HEK293 (cell line): ENCODE measurements around the gene ITGB1BP1.

Experiments
- CTCF ChIA-PET: fragments of 350-600 bp; formaldehyde crosslinking; extraction: SDS; loops from one replicate; lab custom pipeline; 2021; ENCODE audit warnings: antibody characterized with exemption; lab: Yijun Ruan, JAX
- POLR2A ChIA-PET: fragments of 300-600 bp; formaldehyde crosslinking; extraction: SDS; loops from one replicate; lab custom pipeline; 2020; ENCODE audit warnings: antibody characterized with exemption, inconsistent platforms; lab: Yijun Ruan, JAX
- H3K27ac ChIP-seq: fragments of 200-500 bp; sonication (Bioruptor generic); 2 replicates; pipeline ENCODE4 v1.5.1; 2014; ENCODE audit warnings: low read depth, low read length, control low read depth, inconsistent platforms; ENCODE audit errors: extremely low read depth
- H3K36me3 ChIP-seq, 2 experiments: fragments of 200-500 bp in 1 of 2; sonication (Bioruptor generic) in 1 of 2; 1 replicate in 1 of 2; 2 replicates in 1 of 2; pipeline ENCODE4 v1.5.1; 2014 to 2017; ENCODE audit warnings: inconsistent platforms in 2 of 2, low read length in 2 of 2; ENCODE audit not compliant: control insufficient read depth in 2 of 2, insufficient read depth in 1 of 2
- H3K4me1 ChIP-seq: fragments of 200-500 bp; sonication (Bioruptor generic); 2 replicates; pipeline ENCODE4 v1.5.1; 2014; ENCODE audit warnings: mild to moderate bottlenecking, low read length, inconsistent platforms; ENCODE audit not compliant: control insufficient read depth, insufficient read depth
- H3K4me3 ChIP-seq: 2 replicates; pipeline ENCODE4 v1.5.1; 2011; ENCODE audit warnings: low read depth, mild to moderate bottlenecking, control low read depth, low read length, moderate library complexity
- H3K9me3 ChIP-seq: fragments of 200-500 bp; sonication (Bioruptor generic); 2 replicates; pipeline ENCODE4 v1.5.1; 2014; ENCODE audit warnings: low read depth, low read length, inconsistent platforms; ENCODE audit not compliant: control insufficient read depth, insufficient read depth
- AEBP2 ChIP-seq: fragments of 450-650 bp; formaldehyde crosslinking; IDR thresholded peaks from 2 replicates; pipeline ENCODE4 v1.5.1; 2016; ENCODE audit warnings: missing biosample characterization, missing genetic modification characterization, borderline replicate concordance
- CTCF ChIP-seq: fragments of 450-650 bp; formaldehyde crosslinking; IDR thresholded peaks from 2 replicates; pipeline ENCODE4 v1.5.1; 2016; ENCODE audit warnings: missing biosample characterization, missing genetic modification characterization
- GFI1B ChIP-seq: fragments of 450-650 bp; formaldehyde crosslinking; IDR thresholded peaks from 2 replicates; pipeline ENCODE4 v1.5.1; 2016; ENCODE audit warnings: missing biosample characterization, missing genetic modification characterization
- GLI4 ChIP-seq: fragments of 450-650 bp; formaldehyde crosslinking; IDR thresholded peaks from 2 replicates; pipeline ENCODE4 v1.5.1; 2016; ENCODE audit warnings: missing biosample characterization, missing genetic modification characterization
- HOXD13 ChIP-seq: sonication (generic); formaldehyde crosslinking; IDR thresholded peaks from 2 replicates; pipeline ENCODE4 v1.8.0; 2022; ENCODE audit warnings: missing genetic modification reagents, borderline replicate concordance
- MEIS1 ChIP-seq: sonication (generic); formaldehyde crosslinking; IDR thresholded peaks from 2 replicates; pipeline ENCODE4 v1.8.1; 2022; ENCODE audit warnings: missing genetic modification reagents, mild to moderate bottlenecking, borderline replicate concordance
- YY2 ChIP-seq: fragments of 450-650 bp; formaldehyde crosslinking; IDR thresholded peaks from 2 replicates; pipeline ENCODE4 v1.5.1; 2016; ENCODE audit warnings: missing biosample characterization, missing genetic modification characterization
- ZFP37 ChIP-seq: fragments of 450-650 bp; formaldehyde crosslinking; IDR thresholded peaks from 2 replicates; pipeline ENCODE4 v1.5.1; 2016; ENCODE audit warnings: missing biosample characterization, missing genetic modification characterization
- ZIC2 ChIP-seq: fragments of 450-650 bp; formaldehyde crosslinking; IDR thresholded peaks from 2 replicates; pipeline ENCODE4 v1.5.1; 2016; ENCODE audit warnings: missing biosample characterization, missing genetic modification characterization
- ZNF10 ChIP-seq: fragments of 450-650 bp; formaldehyde crosslinking; IDR thresholded peaks from 2 replicates; pipeline ENCODE4 v1.5.1; 2017; ENCODE audit warnings: missing biosample characterization, missing genetic modification characterization
- ZNF114 ChIP-seq: fragments of 450-650 bp; formaldehyde crosslinking; IDR thresholded peaks from 2 replicates; pipeline ENCODE4 v1.5.0; 2017; ENCODE audit warnings: missing biosample characterization, missing genetic modification characterization
- ZNF140 ChIP-seq: fragments of 450-650 bp; formaldehyde crosslinking; IDR thresholded peaks from 2 replicates; pipeline ENCODE4 v1.5.1; 2016; ENCODE audit warnings: missing biosample characterization, missing genetic modification characterization
- ZNF174 ChIP-seq: fragments of 450-650 bp; formaldehyde crosslinking; IDR thresholded peaks from 2 replicates; pipeline ENCODE4 v1.5.0; 2017; ENCODE audit warnings: missing biosample characterization, mild to moderate bottlenecking, missing genetic modification characterization
- ZNF19 ChIP-seq: fragments of 450-650 bp; formaldehyde crosslinking; IDR thresholded peaks from 2 replicates; pipeline ENCODE4; 2016; ENCODE audit warnings: missing biosample characterization, missing genetic modification characterization, low read depth
- ZNF266 ChIP-seq: fragments of 450-650 bp; formaldehyde crosslinking; IDR thresholded peaks from 2 replicates; pipeline ENCODE4 v1.5.1; 2016; ENCODE audit warnings: missing biosample characterization, missing genetic modification characterization, low read depth
- ZNF341 ChIP-seq: fragments of 450-650 bp; formaldehyde crosslinking; IDR thresholded peaks from 2 replicates; pipeline ENCODE4; 2016; ENCODE audit warnings: low read depth, missing biosample characterization, missing genetic modification characterization
- ZNF37A ChIP-seq: fragments of 450-650 bp; IDR thresholded peaks from 2 replicates; pipeline ENCODE4 v1.5.1; 2018; ENCODE audit warnings: missing biosample characterization, missing genetic modification characterization
- ZNF398 ChIP-seq: fragments of 450-650 bp; formaldehyde crosslinking; IDR thresholded peaks from 2 replicates; pipeline ENCODE4 v1.5.1; 2017; ENCODE audit warnings: missing biosample characterization, missing genetic modification characterization
- ZNF416 ChIP-seq: fragments of 450-650 bp; formaldehyde crosslinking; IDR thresholded peaks from 2 replicates; pipeline ENCODE4 v1.5.1; 2016; ENCODE audit warnings: missing biosample characterization, missing genetic modification characterization
- ZNF529 ChIP-seq: fragments of 450-650 bp; formaldehyde crosslinking; IDR thresholded peaks from 2 replicates; pipeline ENCODE4 v1.5.1; 2017; ENCODE audit warnings: missing genetic modification characterization, missing biosample characterization; ENCODE audit not compliant: insufficient replicate concordance
- ZNF623 ChIP-seq: fragments of 450-650 bp; formaldehyde crosslinking; IDR thresholded peaks from 2 replicates; pipeline ENCODE4 v1.5.1; 2016; ENCODE audit warnings: missing biosample characterization, missing genetic modification characterization
- ZNF692 ChIP-seq: fragments of 450-650 bp; formaldehyde crosslinking; IDR thresholded peaks from 2 replicates; pipeline ENCODE4 v1.5.1; 2016; ENCODE audit warnings: missing biosample characterization, missing genetic modification characterization
- ZNF776 ChIP-seq: fragments of 450-650 bp; formaldehyde crosslinking; IDR thresholded peaks from 2 replicates; pipeline ENCODE4 v1.5.0; 2017; ENCODE audit warnings: missing biosample characterization, missing genetic modification characterization, borderline replicate concordance
- ZNF777 ChIP-seq: fragments of 450-650 bp; formaldehyde crosslinking; IDR thresholded peaks from 2 replicates; pipeline ENCODE4 v1.5.1; 2017; ENCODE audit warnings: missing biosample characterization, missing genetic modification characterization, borderline replicate concordance
- ZXDB ChIP-seq: fragments of 450-650 bp; formaldehyde crosslinking; IDR thresholded peaks from 2 replicates; pipeline ENCODE4 v1.5.1; 2016; ENCODE audit warnings: missing biosample characterization, missing genetic modification characterization
- TF ChIP-seq, protein P1 (sequence below): fragments of 450-650 bp; formaldehyde crosslinking; IDR thresholded peaks from 2 replicates; pipeline ENCODE4 v1.5.1; 2016; ENCODE audit warnings: missing biosample characterization, missing genetic modification characterization, low read depth

Gene ITGB1BP1

GRCh38 chr2:9373476-9373875 is 49.9 kb downstream of the ITGB1BP1 start:
- H3K36me3 ChIP-seq, result peaks cover 0 to 45% of the 10 kb centered on the region in 2 experiments; a peak in 1 of 3 replicates
- H3K27ac ChIP-seq, result no peak overlapping the region
- TF ChIP-seq ZNF776 (tag by site-specific recombination), result no peak
- TF ChIP-seq HOXD13, result no peak
- TF ChIP-seq YY2 (tag by site-specific recombination), result no peak
- no peak for TF ChIP-seq ZNF19 (tag by site-specific recombination)
- no peak for TF ChIP-seq ZFP37 (tag by site-specific recombination)
- no peak for TF ChIP-seq ZXDB (tag by site-specific recombination)
- TF ChIP-seq ZNF266 (tag by site-specific recombination), result no peak
- TF ChIP-seq ZNF174 (tag by site-specific recombination), result no peak
- no peak for TF ChIP-seq ZNF114 (tag by site-specific recombination)
- no peak for TF ChIP-seq ZNF10 (tag by site-specific recombination)
- no peak for TF ChIP-seq GFI1B (tag by site-specific recombination)
- no peak for TF ChIP-seq ZNF692
- TF ChIP-seq ZNF398, result no peak
- TF ChIP-seq ZNF777 (tag by site-specific recombination), result no peak
- no peak for TF ChIP-seq ZNF341 (tag by site-specific recombination)
- no peak for TF ChIP-seq ZNF37A
- TF ChIP-seq MEIS1 (CRISPR knock-in tag), result no peak
- TF ChIP-seq GLI4 (tag by site-specific recombination), result no peak
- POLR2A ChIA-PET, result no interaction called here
- peaks cover 3% of the 10 kb centered on the region for H3K4me1 ChIP-seq
- no peaks in the 10 kb centered on the region for H3K9me3 ChIP-seq
- CTCF ChIA-PET, result no interaction called here
- no peak overlapping the region for H3K4me3 ChIP-seq

GRCh38 chr2:9373047-9373446 is 50.3 kb downstream of the ITGB1BP1 start:
- TF ChIP-seq ZNF140 (tag by site-specific recombination) (no peak), ZNF623 (tag by site-specific recombination) (no peak), ZNF416 (tag by site-specific recombination) (no peak), AEBP2 (no peak), ZIC2 (tag by site-specific recombination) (no peak), CTCF (tag by site-specific recombination) (no peak), ZNF529 (tag by site-specific recombination) (no peak)
- TF ChIP-seq, protein P1, sequence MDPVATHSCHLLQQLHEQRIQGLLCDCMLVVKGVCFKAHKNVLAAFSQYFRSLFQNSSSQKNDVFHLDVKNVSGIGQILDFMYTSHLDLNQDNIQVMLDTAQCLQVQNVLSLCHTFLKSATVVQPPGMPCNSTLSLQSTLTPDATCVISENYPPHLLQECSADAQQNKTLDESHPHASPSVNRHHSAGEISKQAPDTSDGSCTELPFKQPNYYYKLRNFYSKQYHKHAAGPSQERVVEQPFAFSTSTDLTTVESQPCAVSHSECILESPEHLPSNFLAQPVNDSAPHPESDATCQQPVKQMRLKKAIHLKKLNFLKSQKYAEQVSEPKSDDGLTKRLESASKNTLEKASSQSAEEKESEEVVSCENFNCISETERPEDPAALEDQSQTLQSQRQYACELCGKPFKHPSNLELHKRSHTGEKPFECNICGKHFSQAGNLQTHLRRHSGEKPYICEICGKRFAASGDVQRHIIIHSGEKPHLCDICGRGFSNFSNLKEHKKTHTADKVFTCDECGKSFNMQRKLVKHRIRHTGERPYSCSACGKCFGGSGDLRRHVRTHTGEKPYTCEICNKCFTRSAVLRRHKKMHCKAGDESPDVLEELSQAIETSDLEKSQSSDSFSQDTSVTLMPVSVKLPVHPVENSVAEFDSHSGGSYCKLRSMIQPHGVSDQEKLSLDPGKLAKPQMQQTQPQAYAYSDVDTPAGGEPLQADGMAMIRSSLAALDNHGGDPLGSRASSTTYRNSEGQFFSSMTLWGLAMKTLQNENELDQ, result no peak
- TF ChIP-seq, all 188 proteins: peak for 0
- POLR2A ChIA-PET, result no interaction called here
- peaks cover 0 to 48% of the 10 kb centered on the region in 2 experiments; a peak in 1 of 3 replicates for H3K36me3 ChIP-seq
- no peaks in the 10 kb centered on the region for H3K9me3 ChIP-seq
- CTCF ChIA-PET, result interaction anchor here (1.4 kb wide), 1 partner anchor 8 kb away, joined by 3 read pairs; no protein-coding TSS in a partner anchor
- peaks cover 3% of the 10 kb centered on the region for H3K4me1 ChIP-seq
- no peak overlapping the region for H3K27ac ChIP-seq
- H3K4me3 ChIP-seq, result no peak overlapping the region
